HS-5 (cell line): ENCODE data around the gene RPS13.
"Not testable (repeated sequence)": the region's sequence is repeated elsewhere in the genome, so short reads cannot be mapped to it uniquely, and the experiment has no call there.

Experiments
- DNase-seq: peaks from one replicate; pipeline ENCODE4 v3.0.0-alpha.2; 2012; ENCODE audit warnings: low read depth

The RPS13 gene

GRCh38 chr11:17036666-17037658, 40.5 kb downstream of the RPS13 start:
- DNase-seq: no peak

- DNase-seq: not testable (repeated sequence)
These were observed 43.4 kb downstream of the RPS13 start for GRCh38 chr11:17034027-17034426.

GRCh38 chr11:17026487-17027082, 50.9 kb downstream of the RPS13 start:
- no peak for DNase-seq

GRCh38 chr11:17024924-17025323, 52.5 kb downstream of the RPS13 start:
- DNase-seq: no peak
